GM21515 (cell line): ENCODE measurements around the gene FBXL16.

Experiments used
- ATAC-seq: cut with Tn5 transposase; IDR thresholded peaks from one replicate; pipeline ENCODE4 v1.9.1; 2021; ENCODE audit not compliant: unreplicated experiment

The FBXL16 gene

DNA sequence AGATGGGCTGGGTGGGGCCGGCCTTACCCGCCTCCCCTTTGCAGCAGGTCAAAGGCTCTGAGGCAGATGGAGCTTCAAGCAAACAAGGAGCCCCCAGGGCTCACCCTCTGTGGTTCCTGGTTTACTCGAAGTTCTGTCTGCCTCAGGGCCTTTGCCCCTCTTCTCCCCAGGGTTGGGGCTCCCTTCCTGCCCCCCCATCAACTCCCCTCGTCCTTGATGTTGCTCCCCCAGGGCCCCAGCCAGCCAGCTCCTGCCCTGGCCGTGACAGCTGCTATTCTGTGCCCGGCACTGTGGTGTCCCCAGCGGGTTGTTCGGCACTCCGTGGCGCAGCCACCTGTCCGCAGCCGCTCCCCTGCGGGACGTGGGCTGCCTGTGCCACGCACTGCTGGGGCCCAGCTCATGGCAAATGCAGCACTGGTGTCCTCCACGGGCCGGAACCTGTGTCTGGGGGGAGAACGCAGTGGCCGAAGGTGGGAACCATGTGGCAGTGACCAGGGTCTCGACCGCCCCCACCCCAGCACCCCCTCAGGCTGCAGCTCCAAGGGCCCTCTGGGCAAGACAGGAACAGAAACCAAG is 5.0 kb upstream of the FBXL16 start:
- no peak for ATAC-seq

DNA sequence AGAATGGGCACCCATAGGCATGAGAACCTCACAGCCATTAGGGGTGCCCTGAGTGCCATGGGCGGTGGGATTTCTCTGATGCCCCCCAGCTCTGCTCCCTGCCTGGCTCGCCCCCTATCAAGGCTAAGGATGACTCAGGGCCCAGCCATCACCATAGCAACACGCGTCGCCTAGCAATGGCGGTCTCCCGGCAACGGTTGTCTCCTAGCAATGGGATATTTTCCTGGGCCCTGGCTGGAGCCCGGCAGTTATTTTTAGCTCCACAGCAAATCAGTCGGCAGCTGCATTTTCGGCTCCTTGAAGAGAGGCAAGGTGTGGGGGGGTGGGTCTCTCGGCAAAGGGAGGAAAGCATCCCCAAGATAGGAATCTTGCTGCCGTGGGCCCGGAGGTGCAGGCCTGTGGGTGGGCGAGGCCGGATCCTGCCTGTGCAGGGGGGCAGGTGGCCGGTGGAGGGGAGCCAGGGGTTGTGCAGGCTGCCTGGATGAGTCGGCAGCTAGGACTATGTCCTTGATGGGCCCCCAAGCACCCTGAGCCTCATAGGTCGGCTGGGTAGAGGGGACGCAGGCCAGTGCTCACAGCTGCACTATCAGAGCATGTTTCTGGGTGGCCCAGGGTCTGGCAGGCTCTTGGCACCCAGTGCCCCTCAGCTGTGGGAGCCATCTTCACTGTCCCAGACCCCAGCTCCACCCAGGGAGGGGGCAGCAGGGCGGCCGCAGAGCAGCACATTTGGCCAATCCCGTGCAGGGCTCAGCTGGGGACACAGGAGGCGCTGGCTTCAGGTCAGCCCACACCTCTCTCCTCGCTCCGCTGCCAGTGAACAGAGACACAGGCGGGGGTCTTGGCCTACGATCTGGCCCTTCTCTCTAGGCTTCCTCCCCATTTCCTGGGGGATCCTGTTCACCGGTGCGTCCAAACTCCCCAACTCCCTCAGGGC is 4.2 kb upstream of the FBXL16 start:
- no peak for ATAC-seq

DNA sequence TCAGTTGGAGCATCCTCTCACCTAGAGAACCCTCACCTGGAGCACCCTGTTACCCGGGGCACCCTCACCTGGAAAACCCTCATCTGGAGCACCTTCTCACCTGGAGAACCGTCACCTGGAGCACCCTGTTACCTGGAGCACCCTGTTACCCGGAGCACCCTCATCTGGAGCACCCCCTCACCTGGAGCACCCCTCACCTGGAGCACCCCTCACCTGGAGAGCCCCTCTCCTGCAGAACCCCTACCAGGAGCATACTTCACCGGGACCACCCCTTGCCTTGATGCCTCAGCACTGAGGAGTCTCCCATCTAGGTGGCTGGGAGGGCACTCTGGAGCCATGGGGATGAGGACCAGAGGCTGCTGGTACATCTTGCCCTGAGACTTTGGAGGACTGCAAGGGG is 3.4 kb upstream of the FBXL16 start:
- ATAC-seq: no peak

DNA sequence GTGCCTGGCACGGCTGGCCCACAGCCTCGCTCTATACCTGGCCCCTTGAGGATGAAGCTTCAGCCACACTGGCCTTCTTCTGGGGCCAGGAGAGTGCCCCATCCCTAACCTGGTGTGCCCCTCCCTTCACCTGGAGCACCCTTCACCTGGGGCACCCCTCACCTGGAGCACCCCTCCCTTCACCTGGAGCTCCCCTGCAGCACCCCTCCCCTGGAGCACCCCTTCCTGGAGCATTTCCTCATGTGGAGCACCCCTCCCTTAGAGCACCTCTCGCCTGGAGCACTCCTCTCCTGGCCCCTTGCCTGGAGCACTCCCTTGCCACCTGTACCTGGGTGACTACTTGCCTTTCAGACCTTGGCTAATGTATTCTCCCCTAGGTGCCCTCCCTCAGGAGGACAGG is 2.4 kb upstream of the FBXL16 start:
- ATAC-seq: no peak

DNA sequence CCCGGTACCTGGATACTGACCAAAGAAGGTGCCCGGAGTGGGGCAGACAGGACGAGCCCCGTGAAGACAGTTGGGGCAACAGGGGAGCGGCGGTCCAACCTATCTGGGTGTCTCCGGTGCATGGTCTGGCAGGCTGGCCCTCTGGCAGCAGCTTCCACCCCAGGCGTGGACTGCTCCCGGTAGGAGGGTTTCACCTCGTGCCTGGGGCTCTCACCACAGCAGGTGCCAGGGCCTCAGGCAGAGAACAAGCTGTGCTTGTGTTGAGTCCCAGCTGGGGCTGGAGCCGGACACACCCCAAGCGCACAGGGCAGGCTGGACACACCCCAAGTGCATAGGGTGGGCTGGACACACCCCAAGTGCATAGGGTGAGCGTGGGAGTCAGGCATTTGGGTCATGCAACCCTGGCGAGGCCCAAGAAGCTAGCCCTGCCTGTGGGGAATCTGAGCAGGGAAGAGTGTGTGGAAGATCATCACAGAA is 1.5 kb upstream of the FBXL16 start:
- no peak for ATAC-seq

DNA sequence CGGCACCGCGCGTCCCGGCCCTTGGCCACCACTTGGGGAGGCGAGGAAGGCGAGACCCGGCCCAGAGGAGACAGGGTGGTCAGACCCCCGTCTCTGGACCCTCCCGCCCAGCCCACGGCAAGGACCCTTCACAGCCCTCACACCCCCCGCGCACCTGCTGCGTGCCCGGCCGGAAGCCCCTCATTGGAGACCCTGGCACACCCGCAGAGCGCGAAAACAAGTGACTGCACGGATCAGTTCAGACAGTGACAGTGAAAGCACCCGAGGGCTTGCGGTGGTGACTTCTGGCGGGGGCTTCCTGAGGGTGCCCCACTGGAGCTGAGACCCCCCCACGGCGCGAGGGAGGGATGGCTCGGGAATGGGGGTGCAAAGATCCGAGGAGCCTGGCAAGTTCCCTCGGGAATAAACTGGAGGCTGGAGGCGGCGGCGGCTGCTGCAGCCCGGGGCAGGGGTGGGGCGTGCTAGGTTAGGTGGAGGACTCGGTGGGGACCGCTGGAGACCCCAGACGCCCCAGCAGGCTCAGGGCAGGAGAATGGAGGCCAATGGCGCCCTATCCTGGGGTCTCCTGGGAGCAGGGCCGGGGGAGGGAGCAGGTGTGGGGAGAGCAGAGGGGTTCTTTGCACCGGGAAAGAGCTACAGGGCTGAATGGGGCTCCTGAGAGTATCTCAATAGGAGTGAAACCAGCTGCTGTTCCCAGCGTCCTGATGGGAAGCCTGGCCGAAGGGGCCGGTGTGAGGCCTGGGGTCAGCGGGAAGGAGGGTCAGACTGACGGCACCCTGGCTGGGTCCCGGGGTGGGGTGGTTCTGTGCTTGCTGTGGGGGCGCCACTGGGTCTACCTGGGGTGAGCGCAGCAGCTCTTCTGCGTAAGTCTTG is 824 bp upstream of the FBXL16 start:
- no peak for ATAC-seq

DNA sequence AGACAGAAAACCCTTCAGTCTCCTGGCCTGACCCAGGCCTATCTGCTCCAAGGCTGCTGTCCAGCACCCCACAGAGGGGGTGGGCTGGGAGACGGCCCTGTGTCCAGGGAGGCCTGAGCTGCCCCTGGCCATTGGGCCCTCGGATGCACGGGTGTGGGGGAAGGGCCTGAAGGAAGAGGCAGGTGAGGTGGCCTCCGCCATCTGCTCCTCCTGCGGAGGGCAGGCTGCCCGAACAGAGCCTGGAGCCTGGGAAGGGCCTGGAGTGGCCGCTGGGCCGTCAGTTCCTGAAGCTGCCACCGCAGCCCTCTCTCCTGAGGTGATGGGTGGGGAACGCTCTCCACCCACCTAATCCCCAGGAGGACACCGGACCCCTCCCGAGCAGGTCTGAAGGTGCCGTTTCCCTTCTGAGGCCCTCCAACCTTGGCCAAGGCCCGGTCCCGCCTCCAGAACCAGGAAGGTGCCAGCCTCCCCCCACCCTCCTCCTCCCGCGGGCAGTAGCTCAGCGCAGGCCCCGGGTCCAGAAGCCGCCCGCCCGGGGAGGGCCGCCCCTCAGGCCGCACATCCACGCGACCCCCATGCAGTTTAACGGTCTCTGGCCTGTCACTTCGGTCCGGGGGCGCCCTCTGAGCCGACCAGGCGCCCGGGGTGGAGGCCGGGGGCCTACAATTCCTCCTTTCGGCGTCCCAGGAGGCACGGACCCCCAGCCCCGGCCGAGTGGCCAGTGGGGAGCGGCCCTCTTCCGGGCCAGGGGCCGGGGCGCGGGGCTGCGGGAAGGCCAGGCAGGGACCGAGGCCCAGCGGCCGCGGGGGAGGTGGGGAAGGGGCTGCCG is 835 bp downstream of the FBXL16 start:
- ATAC-seq: no peak

DNA sequence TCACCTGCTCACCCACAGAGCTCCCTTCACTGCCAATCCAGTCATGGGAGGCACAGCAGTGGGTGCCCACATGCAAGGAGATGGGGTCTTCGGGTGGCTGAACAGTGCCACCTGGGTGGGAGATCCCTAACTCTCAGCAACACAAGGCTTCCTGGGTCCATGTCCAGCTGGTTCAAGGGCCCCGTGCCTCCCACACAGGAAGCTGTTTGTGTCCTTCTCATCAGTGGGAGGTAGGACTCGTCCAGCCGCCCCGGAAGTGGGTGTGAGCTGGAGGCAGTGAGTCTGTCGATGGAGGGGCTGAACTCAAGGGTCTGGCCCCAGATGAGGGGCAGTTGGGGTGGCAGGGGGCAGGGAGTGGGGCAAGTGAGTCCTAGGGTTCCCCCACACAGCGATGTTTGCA is 1.6 kb downstream of the FBXL16 start:
- ATAC-seq: no peak

DNA sequence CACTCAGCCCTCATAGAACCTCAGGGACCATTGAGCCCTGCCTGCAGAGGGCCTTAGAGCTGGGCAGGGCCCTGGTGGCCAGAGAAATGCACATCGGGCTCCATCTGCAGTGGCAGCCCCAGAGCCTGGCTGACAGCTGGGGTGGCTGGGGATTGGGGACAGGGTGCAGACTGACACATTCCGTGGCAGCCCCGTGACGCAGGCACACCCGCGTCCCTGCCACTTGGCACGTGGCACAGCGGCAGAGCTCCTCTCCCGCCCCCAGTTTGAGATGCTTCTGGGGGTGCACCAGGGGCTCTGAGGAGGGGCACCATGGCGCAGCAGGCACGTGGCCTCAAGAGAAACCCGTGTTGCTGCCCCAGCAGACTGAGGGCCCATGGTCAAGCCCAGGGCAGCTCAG is 2.2 kb downstream of the FBXL16 start:
- no peak for ATAC-seq

DNA sequence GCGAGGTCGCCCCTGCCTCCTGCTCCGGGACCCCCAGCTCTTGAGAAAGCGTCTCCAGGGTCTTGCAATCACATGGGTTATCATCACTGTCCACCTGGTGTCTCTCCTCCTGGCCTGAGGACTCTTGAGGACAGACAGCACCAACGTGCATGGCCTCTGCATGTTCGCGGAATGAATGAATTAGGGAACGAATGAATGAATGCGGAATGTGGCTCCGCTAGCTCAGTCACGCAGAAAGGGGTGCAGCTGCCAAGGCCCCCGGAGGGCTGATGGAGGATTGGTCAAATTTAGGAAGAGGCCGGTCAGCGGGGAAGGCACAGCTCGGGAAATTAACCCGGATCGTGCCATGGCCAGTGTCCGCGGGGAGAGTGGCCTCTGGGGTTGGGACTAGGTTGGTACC is 3.3 kb downstream of the FBXL16 start:
- no peak for ATAC-seq

DNA sequence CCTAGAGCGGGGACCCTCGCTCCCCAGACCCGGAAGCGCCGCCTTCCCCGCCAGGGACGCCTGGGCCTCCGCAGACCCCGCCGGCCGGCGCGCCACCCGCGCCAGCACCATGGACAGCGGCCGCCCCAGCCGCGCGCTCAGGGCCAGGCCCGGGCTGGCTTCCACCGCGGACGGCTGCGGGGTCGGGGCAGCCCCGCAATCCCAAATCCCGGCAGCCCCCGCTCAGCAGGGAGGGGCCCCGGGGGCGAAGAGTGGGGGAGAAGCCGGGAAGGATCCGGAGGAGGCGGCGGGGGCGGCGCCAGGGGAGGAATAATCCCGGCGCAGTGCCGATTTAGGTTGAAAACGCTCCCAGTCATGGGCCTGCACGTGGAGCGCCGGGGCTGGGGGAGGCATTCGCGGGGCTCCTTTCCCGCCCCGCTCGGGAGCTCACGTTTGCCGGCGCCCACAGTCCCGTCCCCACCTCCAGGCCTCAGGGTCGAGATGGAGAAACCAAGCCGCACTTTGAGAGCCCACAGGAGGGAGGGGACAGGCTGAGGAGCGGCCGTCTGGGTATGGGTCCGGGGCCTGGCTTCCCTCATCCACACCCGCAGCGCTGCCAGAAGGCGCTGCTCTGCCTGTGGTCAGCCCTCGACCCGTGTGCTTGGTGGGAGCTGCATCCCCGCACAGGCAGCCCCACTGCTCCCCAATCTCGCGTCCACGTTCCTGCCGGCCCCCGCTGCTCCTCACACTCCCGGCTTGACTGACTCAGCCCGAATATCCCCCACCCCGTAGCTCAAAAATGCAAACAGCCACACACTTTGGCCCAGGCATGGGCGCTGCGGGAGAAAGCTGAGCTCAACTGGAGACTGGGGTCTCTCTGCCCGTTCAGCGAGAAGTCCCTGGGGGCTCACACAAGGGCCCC is 4.7 kb downstream of the FBXL16 start:
- no peak for ATAC-seq

DNA sequence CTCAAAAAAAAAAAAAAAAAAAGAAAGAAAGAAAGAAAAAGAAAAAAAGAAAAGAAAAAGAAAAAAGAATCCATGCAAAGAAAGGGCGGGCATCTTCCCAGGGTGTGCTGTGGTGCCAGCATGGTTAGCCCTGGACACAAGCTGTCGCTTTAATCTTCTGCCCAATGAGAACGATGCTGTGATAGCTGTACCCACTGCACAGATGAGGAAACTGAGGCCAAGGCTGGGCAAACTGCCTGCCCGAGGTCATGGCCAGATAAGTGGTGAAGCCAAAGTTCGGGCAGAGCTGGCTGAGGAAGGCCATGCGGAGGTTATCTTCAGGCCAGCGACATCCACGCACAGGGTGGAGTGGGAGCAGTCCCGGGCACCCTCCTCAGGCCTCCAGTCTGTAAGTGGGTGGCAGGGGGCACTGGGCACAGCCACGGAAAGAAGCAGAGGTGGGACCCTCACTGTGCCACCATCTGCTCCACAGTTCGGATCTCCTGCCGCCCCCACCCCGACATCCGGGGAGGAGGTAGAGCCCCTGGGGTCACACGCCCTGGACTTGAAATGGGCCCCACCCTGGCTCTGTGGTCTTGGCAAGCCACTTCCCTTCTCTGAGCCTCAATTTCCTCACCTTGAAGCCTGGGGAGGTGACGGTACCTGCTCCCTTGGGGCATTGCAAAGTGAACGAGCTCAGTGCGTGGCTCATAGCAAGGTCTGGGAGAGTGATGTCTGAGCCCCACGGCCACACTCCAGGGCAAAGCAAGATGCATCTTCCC is 6.5 kb downstream of the FBXL16 start:
- no peak for ATAC-seq

DNA sequence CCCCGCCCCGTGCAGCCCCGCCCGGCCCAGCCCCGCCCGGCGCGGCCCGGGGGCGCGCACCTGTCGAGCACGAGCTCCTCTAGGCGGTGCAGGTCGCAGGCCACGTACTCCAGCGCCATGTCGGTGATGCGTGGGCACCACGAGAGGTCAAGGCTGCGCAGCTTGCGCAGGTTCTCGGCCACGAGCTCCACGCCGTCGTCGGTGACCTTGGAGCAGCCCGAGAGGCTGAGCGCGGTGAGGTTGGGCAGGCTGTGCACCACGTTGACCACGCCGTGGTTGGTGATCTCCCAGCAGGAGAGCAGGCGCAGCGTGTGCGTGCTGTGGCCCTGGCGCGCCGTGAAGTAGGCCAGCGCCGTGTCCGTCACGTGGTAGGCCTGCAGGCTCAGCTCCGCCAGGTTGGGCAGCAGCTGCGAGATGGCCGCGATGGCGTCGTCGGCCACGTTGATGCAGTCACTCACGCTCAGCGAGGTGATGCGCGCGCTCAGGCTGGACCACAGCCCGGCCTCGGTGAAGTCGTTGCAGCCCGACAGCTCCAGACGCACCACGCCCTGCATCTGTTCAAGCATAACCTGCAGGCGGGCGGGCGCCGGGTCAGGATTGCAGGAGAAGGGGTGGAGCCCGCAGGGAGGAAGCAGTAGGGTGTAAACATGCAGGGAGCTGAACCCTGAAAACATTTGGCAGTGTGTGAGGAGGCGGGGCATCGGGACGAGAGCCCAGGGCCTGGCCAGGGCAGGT is 10.1 kb downstream of the FBXL16 start:
- ATAC-seq: no peak

DNA sequence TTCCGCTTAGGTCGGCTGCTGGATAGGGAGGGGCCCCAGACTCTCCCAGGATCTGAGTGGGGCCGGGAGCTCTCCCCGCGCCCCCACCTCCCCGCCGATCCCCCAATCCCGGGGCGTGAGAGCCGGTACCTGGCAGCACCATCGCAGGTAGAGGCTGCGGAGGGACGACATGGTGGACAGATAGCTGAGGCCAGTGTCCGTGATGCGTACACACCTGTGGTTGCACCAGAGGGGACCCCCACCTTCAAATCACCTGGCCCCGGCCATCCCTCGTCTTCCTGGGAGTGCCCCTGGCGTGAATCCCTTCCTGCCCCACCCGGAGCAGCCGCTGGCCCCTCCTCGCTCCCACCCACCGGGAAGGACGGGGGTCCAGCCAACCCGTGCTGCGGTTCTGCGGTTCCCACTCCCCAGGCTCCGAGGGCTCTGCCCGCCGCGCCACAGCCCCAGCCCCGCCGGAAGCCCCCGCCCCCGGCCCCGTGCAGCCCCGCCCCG is 10.7 kb downstream of the FBXL16 start:
- ATAC-seq: no peak

DNA sequence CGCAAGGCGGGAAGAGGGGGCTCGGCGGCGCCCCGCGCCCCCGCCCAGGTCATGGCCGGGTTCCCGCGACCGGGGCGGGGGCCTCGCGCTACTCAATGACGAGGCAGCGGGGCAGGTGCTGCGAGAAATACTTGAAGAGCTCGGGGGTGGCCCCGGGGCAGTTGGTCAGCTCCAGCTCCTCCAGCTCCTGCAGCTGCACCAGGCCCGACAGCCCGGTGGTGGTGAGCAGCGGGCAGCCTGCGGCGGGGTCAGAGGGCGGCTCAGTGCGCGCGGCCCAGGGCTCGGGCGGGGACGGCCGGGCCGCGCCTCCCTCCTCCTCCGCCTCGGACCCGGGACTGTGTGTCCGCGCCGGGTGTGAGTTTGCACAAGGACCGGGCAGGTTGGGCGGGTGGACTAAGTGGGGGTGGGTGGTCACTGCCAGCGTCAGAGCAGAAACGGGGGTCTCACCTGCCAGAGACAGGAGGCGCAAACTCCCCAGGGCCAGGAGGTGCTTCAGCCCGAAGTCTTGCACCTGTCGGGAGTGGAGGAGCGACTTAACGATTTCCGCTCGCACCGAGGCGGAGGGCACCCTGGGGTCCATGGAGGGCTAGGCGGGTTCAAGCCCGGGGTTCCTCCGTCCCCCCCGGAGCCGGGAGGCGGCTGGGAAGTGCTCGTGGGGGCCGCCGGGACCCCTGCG is 11.3 kb downstream of the FBXL16 start:
- ATAC-seq: no peak

DNA sequence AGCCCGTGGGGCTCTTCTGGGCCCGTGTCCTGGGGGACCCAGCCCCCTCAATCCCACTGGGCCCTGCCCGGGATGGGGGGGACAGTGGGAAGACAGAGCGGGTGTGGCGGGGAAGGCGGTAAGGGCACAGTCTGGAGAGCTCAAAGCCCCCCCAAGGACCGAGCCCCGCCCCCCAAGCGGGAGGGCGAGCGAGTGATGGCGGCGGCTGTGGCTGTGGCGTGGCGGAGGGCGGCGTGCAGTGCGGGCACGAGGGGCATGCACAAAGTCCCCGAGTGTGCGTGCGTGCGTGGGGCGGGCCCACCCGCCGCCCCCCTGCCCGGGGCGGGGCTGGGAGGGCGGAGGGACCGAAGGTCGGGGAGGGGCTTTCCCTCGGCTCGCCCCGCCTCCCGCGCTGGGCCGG is 11.8 kb downstream of the FBXL16 start:
- ATAC-seq: no peak

DNA sequence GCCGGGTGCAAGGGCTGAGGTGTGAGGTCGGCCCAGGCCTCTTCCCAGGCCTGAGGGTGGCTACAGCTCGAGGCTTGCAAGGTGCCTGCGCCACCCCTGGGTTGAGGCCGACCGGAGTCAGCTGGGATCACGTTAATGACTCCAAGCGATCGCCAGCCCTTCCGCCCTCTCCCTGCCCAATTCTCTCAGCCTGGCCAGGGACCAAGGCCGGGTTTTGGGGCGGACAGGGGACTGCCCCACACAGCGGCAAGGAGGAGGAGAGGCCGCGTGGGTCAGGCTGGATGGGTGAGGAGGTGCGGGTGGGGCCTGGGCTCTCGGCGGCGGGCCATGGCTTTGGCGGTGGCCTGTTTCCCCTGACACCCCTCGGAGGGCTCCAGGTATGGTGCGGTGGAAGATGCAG is 12.2 kb downstream of the FBXL16 start:
- ATAC-seq: no peak
